LNCAP (cell line): Measurements from ENCODE around the gene GATA6.

Experiments used
- TF ChIP-seq, protein P1 (sequence below): fragments of 450-650 bp; IDR thresholded peaks from 2 replicates; pipeline ENCODE4 v1.5.1; 2017; ENCODE audit warnings: mild to moderate bottlenecking

Gene GATA6

DNA sequence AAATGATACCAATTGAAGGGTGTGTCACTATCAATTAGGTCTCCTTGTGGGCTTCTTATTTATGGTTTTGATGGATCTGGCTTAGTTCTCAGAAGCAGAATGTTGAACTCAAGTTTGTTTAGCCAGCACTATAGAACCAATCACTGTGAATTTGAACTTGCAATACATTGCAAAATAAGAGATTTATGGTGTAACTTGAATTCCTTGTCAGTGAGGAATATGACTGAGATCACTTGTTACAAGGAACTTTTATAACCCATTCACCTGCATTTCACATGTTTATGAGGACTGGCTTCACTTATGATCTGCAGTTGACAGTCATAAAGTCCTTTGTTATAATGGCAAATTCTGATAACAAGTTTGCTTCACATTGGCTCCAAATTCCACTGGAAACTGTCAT is 9.8 kb downstream of the GATA6 start:
- TF ChIP-seq, protein P1, sequence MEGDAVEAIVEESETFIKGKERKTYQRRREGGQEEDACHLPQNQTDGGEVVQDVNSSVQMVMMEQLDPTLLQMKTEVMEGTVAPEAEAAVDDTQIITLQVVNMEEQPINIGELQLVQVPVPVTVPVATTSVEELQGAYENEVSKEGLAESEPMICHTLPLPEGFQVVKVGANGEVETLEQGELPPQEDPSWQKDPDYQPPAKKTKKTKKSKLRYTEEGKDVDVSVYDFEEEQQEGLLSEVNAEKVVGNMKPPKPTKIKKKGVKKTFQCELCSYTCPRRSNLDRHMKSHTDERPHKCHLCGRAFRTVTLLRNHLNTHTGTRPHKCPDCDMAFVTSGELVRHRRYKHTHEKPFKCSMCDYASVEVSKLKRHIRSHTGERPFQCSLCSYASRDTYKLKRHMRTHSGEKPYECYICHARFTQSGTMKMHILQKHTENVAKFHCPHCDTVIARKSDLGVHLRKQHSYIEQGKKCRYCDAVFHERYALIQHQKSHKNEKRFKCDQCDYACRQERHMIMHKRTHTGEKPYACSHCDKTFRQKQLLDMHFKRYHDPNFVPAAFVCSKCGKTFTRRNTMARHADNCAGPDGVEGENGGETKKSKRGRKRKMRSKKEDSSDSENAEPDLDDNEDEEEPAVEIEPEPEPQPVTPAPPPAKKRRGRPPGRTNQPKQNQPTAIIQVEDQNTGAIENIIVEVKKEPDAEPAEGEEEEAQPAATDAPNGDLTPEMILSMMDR, result no peak

DNA sequence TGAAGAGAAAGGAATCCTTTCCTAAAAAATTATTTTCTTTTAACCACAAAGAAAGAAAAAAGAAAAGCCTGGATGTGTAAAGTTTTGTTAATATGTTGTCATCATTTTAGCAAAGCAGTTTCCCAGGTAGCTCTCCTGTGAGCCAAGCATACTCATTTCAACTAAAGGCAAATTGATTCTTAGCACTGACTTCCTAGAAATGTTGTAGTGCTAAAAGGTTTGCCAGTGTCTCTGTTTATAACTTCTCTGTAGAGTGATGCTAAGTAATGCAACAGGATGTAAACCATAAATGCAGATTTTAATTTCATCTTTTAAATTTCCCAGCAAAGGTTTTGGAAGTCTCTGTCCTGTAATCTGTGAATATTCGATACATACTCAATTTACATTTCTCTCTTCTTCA is 10.2 kb downstream of the GATA6 start:
- TF ChIP-seq, protein P1, result no peak

DNA sequence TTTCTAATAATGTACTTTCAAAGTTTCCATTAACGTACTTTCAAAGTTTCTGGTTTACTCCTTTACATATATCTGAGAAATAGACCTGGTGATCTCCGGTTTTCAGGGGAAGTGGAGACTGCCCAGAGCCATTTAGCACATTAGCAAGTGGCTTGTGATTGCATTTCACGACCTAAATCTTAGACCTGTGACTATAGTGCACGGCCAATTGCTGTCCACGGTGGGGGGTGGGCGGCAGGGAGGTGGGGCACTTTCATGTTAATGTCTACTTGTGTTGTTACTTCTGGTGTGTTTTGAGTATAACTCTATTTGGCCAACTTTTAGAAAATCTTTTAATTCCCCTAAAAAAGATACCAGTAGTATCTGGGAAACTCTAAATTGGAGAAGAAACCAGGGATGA is 11.3 kb downstream of the GATA6 start:
- TF ChIP-seq, protein P1, result no peak

DNA sequence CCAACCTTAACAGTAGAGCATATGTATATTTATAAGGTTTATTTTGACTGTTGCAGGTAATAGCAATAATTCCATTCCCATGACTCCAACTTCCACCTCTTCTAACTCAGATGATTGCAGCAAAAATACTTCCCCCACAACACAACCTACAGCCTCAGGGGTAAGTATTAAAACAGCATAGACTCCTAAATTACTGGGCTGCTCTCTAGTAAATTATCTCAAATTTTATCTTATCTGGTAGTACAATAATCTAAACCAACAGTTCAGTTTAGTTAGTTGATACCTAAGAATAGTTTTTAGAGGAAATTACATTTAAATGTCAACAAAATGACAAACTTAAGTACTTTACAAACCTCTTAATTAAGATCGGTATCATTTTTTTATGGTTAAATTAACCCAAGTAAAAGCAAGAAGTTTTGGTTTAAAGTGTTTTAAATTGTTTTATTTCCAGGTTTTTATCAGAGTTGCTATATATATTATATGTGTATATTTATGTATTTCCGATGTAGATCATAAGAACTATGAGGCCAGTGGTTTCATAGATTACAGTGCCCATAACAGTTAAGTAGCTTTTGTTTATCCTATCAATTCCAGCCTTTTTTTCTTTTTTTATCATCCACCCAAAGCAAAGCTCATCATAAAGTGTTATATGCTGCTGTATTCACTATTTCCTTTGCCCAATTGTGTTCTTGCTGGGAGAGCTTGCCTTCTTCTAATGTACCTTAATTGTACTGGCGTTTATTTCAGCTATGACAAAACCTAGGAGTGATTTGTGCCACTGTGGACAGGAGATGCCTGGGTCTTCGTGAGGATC is 13.7 kb downstream of the GATA6 start:
- TF ChIP-seq, protein P1, result no peak

DNA sequence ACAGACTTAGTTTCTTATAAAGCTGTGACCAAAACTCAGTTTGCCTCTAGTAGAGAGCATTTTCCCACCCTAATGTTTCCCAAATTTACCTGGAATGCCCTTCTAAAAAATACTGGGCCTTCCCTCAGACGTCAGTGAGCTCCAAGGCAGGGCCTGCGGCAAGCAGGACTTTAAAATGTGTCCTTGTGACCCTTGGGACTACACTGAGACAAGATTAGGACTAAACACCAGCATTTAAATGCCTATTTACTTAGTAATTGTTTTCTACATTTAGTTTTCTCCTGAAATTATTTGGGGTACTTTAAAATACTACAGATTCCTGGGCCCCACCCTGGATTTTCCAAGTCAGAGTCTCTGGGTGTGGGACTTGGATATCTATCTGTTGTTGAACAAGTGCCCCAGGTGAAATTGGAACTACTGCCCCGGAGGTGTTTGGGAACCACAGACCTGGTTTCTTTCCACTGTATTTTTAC is 14.3 kb downstream of the GATA6 start:
- TF ChIP-seq, protein P1, result no peak

DNA sequence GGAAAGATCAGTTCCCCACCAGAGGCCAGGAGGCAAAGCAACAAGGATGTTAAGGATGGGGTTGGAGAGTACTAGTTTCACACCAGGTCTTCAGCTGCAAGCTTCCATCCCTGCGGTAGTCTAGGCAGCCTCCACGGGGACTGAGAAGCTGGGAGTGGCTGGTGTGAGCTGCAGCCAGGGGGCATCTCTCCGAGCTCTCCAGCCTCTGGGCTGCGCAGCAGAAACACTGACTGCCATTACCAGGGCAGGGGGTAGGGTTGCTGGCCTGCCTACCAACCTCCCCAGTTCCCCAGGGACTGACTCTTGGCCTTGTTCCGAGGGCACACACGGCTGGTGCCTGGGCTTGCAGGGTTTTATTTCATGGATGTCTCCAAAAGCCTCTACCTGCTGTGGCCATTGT is 15.9 kb downstream of the GATA6 start:
- TF ChIP-seq, protein P1, result no peak

DNA sequence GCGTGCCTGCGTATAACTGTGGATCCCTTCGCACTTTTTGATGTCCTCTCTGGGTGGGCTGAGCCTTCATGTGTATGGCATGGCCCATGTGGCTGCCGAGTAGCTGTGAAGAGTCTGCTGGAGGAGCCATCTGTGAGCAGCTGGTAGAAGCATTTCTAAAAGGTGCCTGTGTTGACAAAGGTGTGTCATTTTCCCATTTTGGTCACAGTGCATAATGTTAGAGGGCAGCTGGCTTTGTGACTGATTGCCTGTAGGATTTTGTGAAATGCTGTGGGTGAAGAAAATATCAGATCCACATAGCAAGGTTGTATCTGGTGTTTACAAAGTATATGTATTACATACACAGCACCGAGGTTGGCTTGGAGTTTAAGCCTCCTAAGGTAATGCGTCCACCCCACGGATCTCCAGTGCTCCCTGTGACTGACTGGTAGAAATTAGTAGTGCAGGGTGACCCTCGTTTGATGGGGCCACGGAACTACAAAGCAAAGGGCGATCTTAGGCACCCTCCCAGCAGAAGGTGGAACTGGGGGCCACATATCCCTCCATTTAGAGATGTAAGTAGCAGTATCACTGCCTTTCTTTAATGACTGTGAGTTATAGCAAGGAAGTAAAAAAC is 16.5 kb downstream of the GATA6 start:
- TF ChIP-seq, protein P1, result no peak
